Peyer's patch (tissue), 4 donors: ENCODE data around the gene EP400.

Source experiments
- CTCF ChIP-seq, 6 experiments: fragments of 450-650 bp in 4 of 6; fragments of 200-600 bp in 2 of 6; sonication (generic) in 1 of 6; IDR thresholded peaks; one replicate each; pipeline ENCODE4 v1.5.1; 2017 to 2019; ENCODE audit warnings: antibody characterized with exemption in 6 of 6, mild to moderate bottlenecking in 3 of 6, moderate library complexity in 1 of 6
- POLR2A ChIP-seq, 2 donors: fragments of 450-650 bp; IDR thresholded peaks; one replicate each; pipeline ENCODE4 v1.5.1; 2017; ENCODE audit warnings: antibody characterized with exemption in 2 of 2, mild to moderate bottlenecking in 2 of 2, moderate library complexity in 2 of 2

- TF ChIP-seq CTCF (IDR thresholded peaks at IDR 0.05) = no peak
- no peak for TF ChIP-seq POLR2A (IDR thresholded peaks at IDR 0.05)
These were observed 21.5 kb downstream of the EP400 start for GRCh38 chr12:131971226-131971625.
